Measurements from ENCODE around the gene ASTN2.

The ASTN2 gene

GRCh38 chr9:117414906-117415331 is at the start of gene ASTN2:
Gene ASTN2, minus strand, starts transcription at chr9:117415057. Its CDS starts 119 bp downstream, at chr9:117414938.
- DNase-seq (ENCODE audit: low spot score) = peak; percentile 54

- no peak for DNase-seq (ENCODE audit: low spot score)
These were observed 48.0 kb upstream of the ASTN2 start for GRCh38 chr9:117462861-117463260.

DNA sequence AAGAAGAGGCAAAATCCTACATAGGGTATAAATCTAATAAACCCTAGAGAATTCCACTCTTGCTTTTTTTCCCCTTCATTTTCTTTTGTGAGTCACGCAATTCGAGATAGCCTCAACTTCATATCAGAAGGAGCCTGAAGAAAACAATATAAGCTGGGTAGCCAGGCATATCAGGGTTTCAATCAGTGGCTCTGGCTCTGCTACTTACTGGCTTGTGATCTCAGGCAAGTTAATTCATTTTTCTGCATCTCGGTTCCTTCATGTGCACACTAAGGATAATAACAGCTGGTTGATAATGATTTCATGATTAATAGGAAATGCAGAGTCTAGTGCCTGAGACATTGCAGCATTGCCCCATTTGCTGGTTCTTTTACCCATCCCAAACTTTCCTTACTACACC is 46.5 kb upstream of the ASTN2 start:
- no peak for DNase-seq (ENCODE audit: low spot score)

- no peak for DNase-seq (ENCODE audit: low spot score)
These were observed 45.9 kb upstream of the ASTN2 start for GRCh38 chr9:117460743-117461142.

DNA sequence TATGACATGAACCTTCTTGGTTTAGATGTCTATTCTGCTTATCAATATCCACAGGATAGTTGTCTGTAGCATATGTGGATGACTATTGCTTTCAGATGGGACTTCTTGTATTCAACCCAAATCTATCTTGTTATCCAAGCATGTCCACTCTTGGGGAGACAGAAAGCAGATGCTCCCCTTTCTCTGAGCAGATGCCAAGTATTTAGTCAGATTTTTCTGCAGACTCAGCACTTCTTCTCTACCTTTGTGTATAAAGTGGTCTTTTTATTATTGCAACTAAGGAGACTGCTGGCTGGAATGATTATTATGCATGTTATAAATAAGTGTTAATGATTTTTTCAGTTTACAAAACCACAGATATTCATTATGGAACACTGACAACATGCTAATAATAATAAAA is 45.1 kb upstream of the ASTN2 start:
- no peak for DNase-seq (ENCODE audit: low spot score)

GRCh38 chr9:117458066-117458465 is 43.2 kb upstream of the ASTN2 start:
- no peak for DNase-seq (ENCODE audit: low spot score)

- no peak for DNase-seq (ENCODE audit: low spot score)
These were observed 39.9 kb upstream of the ASTN2 start for GRCh38 chr9:117454711-117455110.

- DNase-seq (ENCODE audit: low spot score) = no peak
These were observed 38.9 kb upstream of the ASTN2 start for GRCh38 chr9:117453737-117454136.

- DNase-seq (ENCODE audit: low spot score) = no peak
These were observed 36.5 kb upstream of the ASTN2 start for GRCh38 chr9:117451311-117451710.

GRCh38 chr9:117448066-117448465 is 33.2 kb upstream of the ASTN2 start:
- DNase-seq (ENCODE audit: low spot score) = no peak

- DNase-seq (ENCODE audit: low spot score) = no peak
These were observed 30.8 kb upstream of the ASTN2 start for GRCh38 chr9:117445631-117446030.

DNA sequence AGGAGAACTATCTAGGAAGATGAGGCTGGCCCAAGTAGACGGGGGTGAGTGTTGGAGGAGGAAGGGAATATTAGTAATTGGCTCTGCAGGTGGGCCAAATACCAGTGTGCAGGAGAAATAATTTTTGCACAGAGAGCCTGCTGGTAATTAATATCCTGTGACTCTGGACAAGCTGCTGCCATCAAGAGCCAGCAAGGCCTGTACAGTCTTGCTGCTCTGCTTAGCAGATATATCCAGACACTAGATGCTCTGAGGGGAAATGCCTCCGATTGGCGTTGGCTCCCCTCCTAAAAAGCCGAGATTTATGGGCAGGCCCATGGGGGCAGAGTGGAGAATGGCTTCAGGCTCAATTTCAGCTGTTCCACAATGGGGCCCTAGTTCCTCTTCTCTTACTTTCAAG is 29.6 kb upstream of the ASTN2 start:
- DNase-seq (ENCODE audit: low spot score) = no peak

DNA sequence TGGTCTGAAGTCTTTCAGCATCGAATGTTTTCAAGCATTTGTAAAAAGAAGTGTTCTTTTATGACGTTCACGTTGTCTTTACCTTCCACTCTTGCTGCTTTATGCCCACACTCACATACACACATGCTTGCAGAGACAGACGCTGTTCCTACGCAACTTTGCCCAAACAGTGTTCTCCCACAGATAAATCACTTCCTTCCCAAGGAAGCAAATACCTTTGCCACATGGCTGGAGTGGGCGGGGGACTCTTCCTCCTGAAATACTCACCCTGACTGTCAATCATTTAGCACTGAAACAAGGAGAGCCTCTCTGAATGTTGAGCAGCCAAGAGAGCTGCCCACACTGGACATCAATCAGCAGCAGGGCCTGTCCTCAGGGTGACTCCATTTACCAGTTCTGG is 22.4 kb upstream of the ASTN2 start:
- no peak for DNase-seq (ENCODE audit: low spot score)

GRCh38 chr9:117435630-117436261 is 20.9 kb upstream of the ASTN2 start:
- DNase-seq (ENCODE audit: low spot score) = no peak

DNA sequence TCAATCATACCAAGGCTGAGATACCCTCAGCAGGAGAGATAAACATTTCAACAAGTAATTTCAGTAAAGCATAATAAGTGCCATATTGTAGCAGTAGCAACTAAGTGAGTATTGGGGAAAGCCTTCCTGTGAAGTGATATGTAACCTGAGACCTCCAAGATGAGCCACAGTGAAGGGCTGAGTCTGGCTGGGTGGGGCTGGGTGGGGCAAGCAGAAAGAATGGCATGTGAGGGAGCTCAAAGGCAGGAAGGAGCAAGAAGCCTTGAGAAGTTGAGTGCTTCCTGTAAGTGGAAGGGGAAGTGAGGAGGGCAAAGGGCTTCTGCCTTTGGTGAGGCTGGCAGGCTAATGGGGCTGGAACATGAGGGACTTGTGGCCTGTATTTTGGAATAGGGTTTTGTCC is 19.7 kb upstream of the ASTN2 start:
- no peak for DNase-seq (ENCODE audit: low spot score)

GRCh38 chr9:117430813-117431212 is 16.0 kb upstream of the ASTN2 start:
- DNase-seq (ENCODE audit: low spot score) = no peak

- DNase-seq (ENCODE audit: low spot score) = no peak
These were observed 12.6 kb upstream of the ASTN2 start for GRCh38 chr9:117427357-117427913.

DNA sequence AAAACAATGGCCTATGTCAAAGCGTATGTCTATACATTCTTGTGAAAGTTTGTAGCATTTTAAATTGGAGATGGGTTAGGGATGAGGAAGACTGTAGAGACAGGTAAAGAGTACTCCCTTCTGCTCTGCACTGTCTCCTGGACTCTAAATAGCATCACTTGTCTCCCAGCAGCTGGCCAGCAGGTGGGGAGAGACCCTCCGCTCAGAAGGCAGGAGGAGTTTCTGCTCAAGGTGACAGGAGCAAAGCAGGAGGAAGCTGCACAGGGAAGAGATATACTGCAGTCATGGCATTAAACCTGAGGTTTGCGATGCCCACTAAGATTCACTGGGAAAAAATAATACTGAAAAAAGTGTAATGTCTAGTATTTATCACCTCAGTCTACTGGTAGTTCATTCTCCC is 10.7 kb upstream of the ASTN2 start:
- no peak for DNase-seq (ENCODE audit: low spot score)

- DNase-seq (ENCODE audit: low spot score) = no peak
These were observed 9.4 kb upstream of the ASTN2 start for GRCh38 chr9:117424291-117424690.

DNA sequence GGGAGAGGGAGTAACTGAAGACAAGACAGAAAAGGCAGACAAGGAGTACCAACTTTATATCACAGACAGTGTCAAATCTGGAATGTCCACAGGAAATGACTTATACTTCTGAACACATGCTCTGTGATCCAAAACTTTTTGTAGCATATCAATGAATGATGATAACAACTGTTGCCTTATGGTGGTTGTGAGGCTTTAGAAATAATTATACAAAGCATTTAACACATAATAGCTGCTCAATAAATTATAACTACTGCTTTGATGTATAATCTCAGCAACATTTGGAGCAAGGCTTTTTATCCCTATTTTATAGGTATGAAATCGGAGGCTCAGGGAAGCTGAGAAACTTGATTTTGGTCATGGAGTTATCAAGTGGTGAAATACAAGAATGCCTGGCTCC is 3.3 kb upstream of the ASTN2 start:
- no peak for DNase-seq (ENCODE audit: low spot score)

GRCh38 chr9:117416856-117417255 is 2.0 kb upstream of the ASTN2 start:
- DNase-seq (ENCODE audit: low spot score) = no peak

- DNase-seq (ENCODE audit: low spot score) = no peak
These were observed 579 bp upstream of the ASTN2 start for GRCh38 chr9:117415358-117415914.

- peak; percentile 41 for DNase-seq (ENCODE audit: low spot score)
These were observed 494 bp downstream of the ASTN2 start for GRCh38 chr9:117414220-117414905.

Data from AG08396 (cell line).